ENCODE measurements around the gene DDX41. TPM values are rescaled to one million over a fixed set of nuclear protein-coding genes. Genes with fewer than 3 reads are reported as not detected.

The DDX41 gene
- total and polyA plus RNA-seq, 12 donors, result 19.7 to 55.7 (median 30.4) TPM

- H3K4me3 ChIP-seq, result no peak overlapping the region
- 89 to 91% methylated on average over 22 of the region's 22 CpGs for WGBS, 2 donors
- ATAC-seq, result no peak
These were observed 32.5 kb downstream of the DDX41 start for GRCh38 chr5:177483994-177484901.

GRCh38 chr5:177483042-177483441, 33.7 kb downstream of the DDX41 start:
- WGBS, 2 donors, result 95 to 98% methylated on average over 9 of the region's 9 CpGs
- no peak overlapping the region for H3K27ac ChIP-seq
- DNase-seq (no peak), ATAC-seq (no peak)
- H3K9me3 ChIP-seq, result no peaks in the 10 kb centered on the region
- TF ChIP-seq, protein P1, sequence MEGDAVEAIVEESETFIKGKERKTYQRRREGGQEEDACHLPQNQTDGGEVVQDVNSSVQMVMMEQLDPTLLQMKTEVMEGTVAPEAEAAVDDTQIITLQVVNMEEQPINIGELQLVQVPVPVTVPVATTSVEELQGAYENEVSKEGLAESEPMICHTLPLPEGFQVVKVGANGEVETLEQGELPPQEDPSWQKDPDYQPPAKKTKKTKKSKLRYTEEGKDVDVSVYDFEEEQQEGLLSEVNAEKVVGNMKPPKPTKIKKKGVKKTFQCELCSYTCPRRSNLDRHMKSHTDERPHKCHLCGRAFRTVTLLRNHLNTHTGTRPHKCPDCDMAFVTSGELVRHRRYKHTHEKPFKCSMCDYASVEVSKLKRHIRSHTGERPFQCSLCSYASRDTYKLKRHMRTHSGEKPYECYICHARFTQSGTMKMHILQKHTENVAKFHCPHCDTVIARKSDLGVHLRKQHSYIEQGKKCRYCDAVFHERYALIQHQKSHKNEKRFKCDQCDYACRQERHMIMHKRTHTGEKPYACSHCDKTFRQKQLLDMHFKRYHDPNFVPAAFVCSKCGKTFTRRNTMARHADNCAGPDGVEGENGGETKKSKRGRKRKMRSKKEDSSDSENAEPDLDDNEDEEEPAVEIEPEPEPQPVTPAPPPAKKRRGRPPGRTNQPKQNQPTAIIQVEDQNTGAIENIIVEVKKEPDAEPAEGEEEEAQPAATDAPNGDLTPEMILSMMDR (IDR thresholded peaks at IDR 0.05), result no peak
- intact Hi-C loops (cut with DNase I), result no loop called here
- peaks cover 0 to 62% (median 22%) of the 10 kb centered on the region in 9 donors for H3K36me3 ChIP-seq
- no peaks in the 10 kb centered on the region for H3K27me3 ChIP-seq
- peaks cover 0 to 30% (median 21%) of the 10 kb centered on the region in 9 donors for H3K4me1 ChIP-seq
- H3K4me3 ChIP-seq, result no peak overlapping the region

More at GRCh38 chr5:177483994-177484901, 32.5 kb downstream of the DDX41 start:
- TF ChIP-seq, protein P1 (IDR thresholded peaks at IDR 0.05), result no peak
- intact Hi-C loops (cut with DNase I), result no loop called here
- H3K4me1 ChIP-seq, result peaks cover 0 to 18% (median 10%) of the 10 kb centered on the region in 9 donors
- no peaks in the 10 kb centered on the region for H3K27me3 ChIP-seq
- DNase-seq, result no peak
- H3K9me3 ChIP-seq, result no peaks in the 10 kb centered on the region
- no peak overlapping the region for H3K27ac ChIP-seq
- peaks cover 0 to 74% (median 32%) of the 10 kb centered on the region in 9 donors for H3K36me3 ChIP-seq

GRCh38 chr5:177482359-177482795, 34.4 kb downstream of the DDX41 start:
- 92 to 94% methylated on average over 10 of the region's 10 CpGs for WGBS, 2 donors
- H3K27ac ChIP-seq, result no peak overlapping the region
- TF ChIP-seq, protein P1 (IDR thresholded peaks at IDR 0.05), result no peak
- intact Hi-C loops (cut with DNase I), result no loop called here
- H3K27me3 ChIP-seq, result no peaks in the 10 kb centered on the region
- ATAC-seq, result no peak
- no peak for DNase-seq
- peaks cover 0 to 55% (median 15%) of the 10 kb centered on the region in 9 donors for H3K36me3 ChIP-seq
- no peak overlapping the region for H3K4me3 ChIP-seq
- peaks cover 0 to 32% (median 23%) of the 10 kb centered on the region in 9 donors for H3K4me1 ChIP-seq
- no peaks in the 10 kb centered on the region for H3K9me3 ChIP-seq

- H3K9me3 ChIP-seq, result no peaks in the 10 kb centered on the region
- peaks cover 0 to 43% (median 28%) of the 10 kb centered on the region in 9 donors for H3K4me1 ChIP-seq
- no peak overlapping the region for H3K4me3 ChIP-seq
- WGBS, 2 donors, result 24 to 33% methylated on average over 14 of the region's 14 CpGs
- TF ChIP-seq, protein P1 (IDR thresholded peaks at IDR 0.05), result no peak
- H3K36me3 ChIP-seq, result peaks cover 0 to 30% (median 6%) of the 10 kb centered on the region in 9 donors
- ATAC-seq (peak; percentile 4 to 38 (median 24)), DNase-seq (no peak)
- H3K27ac ChIP-seq, result peak overlapping the region in 9 of 10 donors; percentile 14 to 80 (median 62)
- peaks cover 0 to 10% (median 1%) of the 10 kb centered on the region in 7 donors for H3K27me3 ChIP-seq
- intact Hi-C loops (cut with DNase I), result no loop called here
These were observed 37.0 kb downstream of the DDX41 start for GRCh38 chr5:177479774-177480173.
